Left lobe of liver (tissue), 2 donors: ENCODE measurements around the gene SUSD3. TPM values are rescaled to one million over a fixed set of nuclear protein-coding genes. Genes with fewer than 3 reads are reported as not detected.

Experiments used
- ATAC-seq: fragments of 200-7000 bp; cut with Tn5 transposase; one replicate; pipeline ENCODE4 v1.9.1; 2020; ENCODE audit warnings: mild to moderate bottlenecking, moderate library complexity
- DNase-seq: peaks from one replicate; pipeline ENCODE4 v3.0.0-alpha.2; 2020; ENCODE audit warnings: low spot score
- total RNA-seq: library from RNA; stranded (reverse); gene quantifications from one replicate; pipeline ENCODE4 v1.2.1, GENCODE V29; 2021
- donor health status: DM: no; HTN: no; CAD: no; lungs with moderate emphysema.
- donor health status: DM: no; HTN: yes; CAD: no.

Gene SUSD3
- total RNA-seq, 1 donor from 2014 or later = 49.7 TPM

DNA sequence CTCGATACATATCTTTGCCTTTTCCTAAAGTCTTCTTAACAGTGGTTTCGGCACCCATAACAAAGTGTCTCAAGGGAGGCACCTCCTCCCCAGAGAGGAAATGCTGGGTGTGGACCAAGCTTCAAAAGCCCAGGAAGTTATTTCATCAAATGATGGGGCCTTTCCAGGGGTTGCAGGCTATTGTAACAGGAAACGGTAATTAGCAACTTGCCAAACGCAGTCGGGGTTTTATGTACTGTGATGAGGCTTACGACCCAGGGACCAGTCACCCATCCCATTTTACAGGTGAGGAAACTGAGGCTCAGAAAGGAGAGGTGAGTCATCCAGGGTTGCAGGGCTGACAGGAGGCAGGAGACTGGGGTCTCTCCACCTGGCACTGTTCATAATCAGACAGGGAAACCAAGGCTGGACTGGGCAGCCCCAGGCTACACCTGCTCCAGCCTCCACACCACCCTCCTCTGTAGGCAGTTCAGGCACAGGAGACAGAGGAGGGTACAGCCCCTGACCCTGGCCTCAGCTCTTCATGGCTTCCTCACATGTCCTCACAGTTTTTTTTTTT is 30.0 kb upstream of the SUSD3 start:
- no peak for DNase-seq
- ATAC-seq = no peak

DNA sequence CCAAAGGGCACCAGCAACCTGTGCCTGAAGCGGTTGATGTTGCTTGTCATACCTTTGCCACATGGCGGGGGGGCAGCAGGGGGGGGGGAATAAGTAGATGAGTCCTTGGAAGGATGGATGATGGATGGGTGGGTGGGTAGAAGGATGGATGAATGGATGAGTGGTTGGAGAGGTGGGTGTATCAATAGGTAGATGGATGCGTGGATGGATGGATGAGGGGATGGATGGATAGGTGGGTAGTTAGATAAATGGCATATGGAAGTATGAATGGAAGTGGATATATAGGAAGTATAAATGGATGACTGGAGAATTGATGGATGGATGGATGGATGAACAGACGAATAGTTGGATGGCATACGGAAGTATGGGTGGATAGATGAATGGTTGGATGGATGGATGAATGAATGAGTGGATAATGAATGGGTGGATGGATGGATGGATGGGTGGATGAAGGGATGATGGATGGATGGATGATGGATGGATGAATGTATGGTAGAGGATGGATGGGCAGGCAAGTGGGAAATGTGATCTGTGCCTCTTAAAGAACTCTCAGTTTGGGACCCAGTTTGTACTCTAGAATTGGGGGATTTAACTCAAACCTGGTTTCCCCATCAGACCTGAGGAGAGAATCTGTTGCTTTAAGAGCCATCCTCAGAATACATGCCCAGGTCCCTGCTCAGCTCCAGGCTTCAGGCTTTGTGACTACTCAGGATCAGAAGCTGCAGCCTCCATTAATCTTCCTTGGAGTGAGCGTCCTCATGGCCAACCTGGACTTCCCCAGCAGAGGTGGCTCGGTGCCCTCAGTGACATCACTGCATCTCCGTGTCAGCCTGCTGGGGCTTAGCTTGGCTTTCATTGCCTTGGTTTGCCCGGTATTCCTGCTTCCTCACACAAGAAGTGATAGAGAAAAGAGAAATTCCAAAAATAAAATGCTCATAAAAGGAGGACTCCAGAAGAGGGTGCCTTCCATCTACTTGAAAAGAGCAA is 27.6 kb upstream of the SUSD3 start:
- no peak for ATAC-seq
- no peak for DNase-seq

DNA sequence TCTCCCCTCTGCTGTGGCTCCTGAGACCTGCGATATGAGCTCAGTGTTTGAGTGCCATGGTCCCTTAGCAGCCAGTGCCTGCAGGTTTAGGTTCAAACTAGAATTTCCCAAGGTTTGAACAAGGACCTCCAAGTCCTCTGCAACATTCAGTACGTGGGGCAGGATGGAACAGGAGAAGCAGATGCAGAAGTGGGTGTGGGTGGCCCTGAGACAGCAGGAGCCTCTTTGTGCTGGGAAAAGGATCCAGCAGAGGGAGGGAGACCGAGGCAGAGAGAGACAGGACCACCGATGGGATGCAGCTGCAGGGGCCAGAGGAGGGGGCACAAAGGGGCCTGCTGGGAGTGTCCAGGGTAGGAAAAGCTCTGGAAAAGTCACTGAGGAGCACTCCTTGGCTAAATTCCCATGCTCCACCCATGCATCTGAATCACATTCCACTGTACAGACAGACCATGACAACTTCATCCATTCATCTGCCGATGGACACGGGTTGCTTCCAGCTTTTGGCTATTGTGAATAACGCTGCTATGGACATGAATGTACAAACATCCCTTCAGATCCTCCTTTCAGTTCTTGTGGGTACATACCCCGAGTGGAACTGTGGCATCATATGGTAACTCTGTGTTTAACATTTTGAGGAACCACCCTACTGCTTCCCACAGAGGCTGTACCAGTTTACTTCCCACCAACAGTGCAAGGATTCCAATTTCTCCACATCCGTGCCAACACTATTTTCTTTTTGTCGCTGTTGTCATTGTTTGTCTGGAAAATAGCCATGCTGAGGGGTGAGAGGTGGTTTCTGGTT is 26.7 kb upstream of the SUSD3 start:
- DNase-seq (no peak), ATAC-seq (peak; percentile 24)

DNA sequence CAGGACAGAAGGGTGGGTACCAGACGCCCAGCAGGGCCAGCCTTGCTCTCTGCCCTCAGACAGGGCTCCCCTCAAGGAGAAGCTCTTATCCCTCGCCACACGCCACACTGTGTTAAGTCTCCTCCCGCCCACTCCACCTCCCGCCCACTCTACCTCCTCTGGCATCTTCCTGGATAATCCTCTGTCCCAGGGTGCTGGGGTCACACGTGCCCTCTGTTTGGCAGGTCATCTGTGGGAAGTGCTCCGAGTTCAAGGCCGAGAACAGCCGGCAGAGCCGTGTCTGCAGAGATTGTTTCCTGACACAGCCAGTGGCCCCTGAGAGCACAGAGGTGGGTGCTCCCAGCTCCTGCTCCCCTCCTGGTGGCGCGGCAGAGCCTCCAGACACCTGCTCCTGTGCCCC is 26.0 kb upstream of the SUSD3 start:
- no peak for DNase-seq
- ATAC-seq = no peak

DNA sequence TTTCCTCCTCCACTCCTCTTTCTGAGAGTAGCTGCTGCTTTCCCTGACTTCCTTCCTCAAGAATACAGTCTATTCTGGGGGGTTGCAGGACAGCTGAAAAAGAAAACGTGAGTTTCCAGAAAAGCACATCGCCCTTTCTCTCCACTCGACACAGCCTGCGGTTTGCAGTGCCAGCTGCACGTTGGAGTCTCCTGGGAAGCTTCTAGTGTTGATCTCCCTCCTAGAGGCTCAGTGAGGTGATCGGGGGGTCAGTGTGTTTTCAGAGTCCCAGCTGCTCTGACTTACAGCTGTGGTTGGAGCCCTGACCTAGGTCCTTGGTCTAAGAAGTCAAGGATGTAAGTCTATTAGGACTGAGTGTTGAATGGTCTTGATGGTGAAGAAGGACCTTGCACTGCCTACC is 25.0 kb upstream of the SUSD3 start:
- ATAC-seq = no peak
- DNase-seq = no peak

DNA sequence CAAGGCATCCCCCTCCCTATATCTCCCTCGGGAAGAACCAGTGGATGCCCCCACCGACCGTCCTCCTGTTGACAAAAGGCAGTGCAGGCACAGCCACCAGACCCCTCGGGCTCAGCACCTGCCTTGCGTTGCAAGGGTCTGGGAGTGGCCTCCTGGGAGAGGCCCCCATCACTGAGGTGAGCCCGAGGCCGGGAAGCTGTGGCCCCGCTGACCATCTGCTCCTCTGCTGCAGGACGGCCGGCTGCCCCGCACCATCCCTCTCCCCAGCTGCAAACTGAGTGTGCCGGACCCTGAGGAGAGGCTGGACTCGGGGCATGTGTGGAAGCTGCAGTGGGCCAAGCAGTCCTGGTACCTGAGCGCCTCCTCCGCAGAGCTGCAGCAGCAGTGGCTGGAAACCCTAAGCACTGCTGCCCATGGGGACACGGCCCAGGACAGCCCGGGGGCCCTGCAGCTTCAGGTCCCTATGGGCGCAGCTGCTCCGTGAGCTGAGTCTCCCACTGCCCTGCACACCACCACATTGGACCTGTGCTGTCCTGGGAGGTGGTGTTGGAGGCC is 23.3 kb upstream of the SUSD3 start:
- DNase-seq = no peak
- ATAC-seq = no peak

DNA sequence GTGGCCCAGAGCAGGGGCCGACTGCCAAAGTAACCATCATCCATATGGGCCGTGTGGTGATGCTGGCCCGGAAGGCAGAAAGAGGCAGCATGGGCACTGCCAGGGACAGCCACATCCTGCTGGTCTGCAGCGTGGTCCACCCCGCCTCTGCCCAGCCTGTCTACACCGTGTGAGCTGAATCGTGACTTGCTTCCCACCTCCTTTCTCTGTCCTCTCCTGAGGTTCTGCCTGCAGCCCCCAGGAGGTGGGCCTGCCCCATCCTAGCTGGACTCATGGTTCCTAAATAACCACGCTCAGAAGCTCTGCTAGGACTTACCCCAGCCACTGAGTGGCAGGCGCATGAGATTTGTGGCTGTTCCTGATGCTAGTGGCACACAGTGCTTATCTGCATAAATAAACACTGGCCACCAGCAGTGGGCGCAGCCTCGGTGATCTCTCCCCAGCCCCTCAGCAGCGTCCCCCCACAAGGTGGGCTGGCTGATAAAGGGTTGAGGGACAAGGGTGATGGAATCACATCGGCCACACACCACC is 22.6 kb upstream of the SUSD3 start:
- ATAC-seq (no peak), DNase-seq (no peak)

DNA sequence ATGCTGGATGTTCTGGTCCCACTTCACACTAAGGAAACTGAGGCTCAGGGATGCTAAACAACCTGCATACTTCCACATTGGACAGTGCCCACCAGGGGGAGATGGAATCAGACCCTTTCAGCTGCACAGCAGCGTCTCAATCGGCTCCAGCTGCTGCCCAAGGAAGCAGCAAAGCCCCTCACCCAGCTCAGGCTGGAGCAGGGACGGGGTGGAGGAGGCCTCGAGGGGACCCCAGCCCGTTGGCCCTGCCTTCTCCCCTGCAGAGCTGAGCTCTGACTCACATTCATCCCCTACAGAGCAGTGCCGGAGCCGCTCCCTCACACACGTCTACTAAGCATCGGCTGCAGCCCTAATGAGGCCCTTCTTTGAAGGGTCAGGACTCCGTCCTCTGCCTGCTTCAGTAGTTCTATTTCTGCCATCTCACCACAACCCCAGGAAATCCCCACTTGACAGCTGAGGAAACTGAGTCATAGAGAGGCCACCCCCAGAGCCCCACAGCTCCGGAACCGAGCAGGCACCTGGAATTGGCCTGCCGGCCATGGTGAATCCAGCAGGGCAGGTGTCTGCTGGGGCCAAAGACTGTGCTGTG is 21.5 kb upstream of the SUSD3 start:
- ATAC-seq (no peak), DNase-seq (no peak)

DNA sequence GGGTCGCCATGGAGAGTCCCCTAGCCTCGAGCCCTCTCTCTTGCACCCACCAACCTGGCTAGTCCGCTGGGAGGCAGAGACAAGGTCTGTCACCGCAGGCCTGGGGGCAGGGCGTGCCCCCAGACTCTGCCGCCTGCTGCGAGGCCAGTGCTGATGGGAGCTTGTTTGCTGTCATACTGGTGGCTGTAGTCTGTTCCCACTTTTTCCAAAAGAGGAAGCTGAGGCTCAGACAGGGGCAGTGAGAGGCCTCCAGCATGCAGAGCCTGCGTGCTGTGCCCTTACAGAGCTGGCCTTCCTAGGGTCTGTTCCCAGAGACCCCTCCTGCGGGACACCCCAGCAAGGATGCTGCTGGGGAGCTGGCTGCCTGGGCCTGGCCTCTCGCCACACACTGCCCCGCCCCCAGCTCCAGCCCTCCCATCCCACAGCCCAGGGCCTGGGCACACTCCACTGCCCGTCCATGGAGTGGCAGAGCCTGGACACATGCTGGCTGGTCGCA is 21.0 kb upstream of the SUSD3 start:
- DNase-seq = no peak
- ATAC-seq = peak; percentile 33

DNA sequence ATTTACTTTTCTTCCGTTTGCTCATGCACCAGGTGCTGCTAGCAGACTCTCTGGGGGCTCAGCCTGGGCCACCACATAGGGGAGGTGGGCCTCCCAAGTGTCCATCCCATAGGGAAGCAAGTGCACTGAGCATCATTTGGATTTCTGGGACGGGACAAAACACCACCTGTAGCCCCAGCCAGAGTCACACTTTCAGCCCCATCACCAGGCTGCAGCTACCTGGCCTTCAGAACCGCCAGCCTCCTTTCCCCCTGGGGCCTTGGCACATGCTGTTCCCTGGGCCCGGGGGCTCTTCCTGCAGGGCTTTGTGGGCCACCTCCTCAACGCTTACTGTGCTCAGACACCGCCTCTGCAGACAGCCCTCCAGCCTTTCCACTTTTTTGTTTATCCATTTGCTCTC is 19.6 kb upstream of the SUSD3 start:
- ATAC-seq (no peak), DNase-seq (no peak)

DNA sequence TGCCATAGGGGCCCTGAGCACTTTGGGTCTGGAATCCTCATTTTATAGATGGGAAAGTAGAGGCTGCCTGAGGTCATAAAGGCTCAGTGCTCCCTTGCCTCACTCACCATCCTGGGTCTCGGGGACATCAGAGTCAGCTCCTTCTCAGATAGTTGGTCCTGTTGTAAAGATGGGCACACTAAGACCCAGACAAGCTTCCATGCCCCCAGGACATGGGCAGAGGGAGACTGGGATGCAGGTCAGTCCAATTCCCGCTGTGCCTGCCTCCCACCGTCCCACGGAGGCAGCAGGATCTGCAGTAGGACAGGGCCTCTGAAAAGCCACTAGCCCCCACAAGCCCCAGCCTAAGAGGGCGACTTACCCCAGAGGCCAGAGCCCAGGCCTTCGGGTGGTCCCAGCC is 19.0 kb upstream of the SUSD3 start:
- ATAC-seq (no peak), DNase-seq (no peak)

DNA sequence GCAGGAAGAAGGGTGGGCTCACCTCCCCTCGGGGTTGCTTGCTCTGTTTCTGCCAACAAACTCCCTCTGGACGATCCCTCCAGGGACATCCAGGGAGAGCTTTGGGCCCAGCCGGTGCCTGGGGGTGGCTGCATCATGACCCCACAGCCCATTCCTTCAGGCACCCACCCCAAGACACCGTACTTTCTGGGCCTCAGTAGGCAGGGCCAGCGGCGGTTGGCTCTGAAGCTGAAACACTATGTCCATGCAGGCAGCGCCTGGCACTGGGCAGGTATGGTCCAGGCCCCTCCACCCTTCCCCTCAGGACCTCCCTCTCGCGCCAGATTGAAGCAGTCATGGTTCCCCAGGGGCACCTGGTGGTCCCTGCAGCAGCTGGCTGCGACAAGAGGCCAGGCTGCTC is 18.5 kb upstream of the SUSD3 start:
- ATAC-seq = no peak
- no peak for DNase-seq

DNA sequence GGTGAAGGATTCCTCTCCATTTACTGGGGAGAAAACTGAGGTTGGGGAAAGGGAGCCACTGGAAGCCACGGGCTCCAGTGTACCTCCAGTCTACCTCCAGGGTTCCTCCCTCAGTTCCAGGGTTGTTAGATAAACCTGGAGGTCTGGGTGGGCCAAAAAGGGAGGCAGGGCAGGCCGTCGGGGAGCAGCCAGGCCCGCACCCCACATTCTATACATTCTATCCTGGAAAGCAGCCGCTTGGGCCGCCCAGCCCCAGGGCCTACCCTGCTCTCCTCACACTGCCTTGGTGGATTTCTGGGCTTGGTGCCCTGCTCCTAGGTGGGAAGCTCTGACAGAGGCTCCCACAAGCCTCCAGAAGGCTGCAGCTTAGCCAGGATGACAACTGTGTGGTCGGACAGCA is 18.1 kb upstream of the SUSD3 start:
- DNase-seq (no peak), ATAC-seq (no peak)

DNA sequence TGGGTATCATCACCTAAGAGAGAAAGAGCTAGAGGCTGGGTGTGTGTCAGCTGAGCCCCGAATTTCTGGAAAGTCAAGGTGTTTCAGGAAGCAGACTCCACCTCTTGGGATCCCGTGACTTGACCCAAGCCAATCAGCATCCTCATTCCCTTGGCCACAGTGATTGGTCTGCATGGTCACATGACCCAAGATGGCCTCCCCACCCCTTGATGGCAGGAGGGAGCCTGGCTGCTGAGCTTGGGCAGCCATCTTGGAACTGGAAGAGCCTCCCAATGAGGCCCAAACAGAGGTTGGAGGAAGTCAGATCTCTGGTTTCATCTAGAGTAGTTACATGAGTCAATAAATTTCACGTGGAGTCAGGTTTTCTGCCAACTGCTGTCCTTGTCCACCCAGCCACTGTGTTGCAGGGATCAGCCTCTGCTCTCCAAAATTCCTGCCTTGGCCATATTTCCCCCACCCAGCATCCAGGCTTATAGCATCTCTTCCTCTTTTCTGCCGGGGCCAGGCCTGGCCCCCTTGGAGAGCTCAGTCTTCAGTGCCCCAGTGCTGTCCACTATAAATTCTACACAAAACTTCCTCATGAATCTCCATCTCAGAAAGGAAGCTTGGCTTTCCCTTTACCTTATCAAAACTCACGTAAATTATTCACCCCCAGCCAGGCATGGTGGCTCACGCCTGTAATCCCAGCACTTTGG is 17.2 kb upstream of the SUSD3 start:
- DNase-seq (no peak), ATAC-seq (no peak)

DNA sequence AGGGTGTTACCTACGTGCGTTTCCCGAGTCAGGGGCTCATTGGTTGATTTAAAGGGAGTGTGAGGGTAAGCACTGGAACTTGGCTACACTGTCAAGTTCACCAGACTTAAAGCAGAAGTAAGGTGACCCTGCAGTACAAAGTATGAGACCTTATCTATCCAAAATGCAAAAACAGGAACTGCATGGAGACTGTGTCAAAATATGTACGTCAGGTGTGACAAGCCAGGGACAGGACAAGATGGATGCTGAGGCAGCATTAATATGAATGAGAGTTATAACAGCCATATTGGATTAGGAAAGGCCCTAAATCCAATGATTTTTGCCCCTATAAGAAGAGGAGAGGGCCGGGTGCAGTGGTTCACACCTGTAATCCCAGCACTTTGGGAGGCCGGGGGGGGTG is 15.4 kb upstream of the SUSD3 start:
- ATAC-seq = no peak
- no peak for DNase-seq

DNA sequence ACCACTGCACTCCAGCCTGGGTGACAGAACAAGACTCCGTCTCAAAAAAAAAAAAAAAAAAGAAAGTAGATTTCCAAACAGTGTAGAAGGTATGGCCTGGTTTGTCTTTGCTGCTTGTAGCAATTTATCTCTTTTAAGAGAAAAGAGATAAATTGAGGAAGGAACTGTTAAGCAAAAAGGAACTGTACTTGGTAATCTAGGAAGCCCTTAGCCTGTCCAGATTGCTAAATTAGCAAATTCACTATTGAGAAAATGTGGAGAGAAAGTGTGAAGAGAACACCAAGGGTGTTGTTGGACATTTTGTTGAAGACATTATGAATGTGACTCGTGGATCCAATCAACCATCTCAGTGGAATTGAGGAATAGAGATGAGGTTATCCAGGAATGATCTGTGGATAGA is 13.0 kb upstream of the SUSD3 start:
- ATAC-seq (no peak), DNase-seq (no peak)

DNA sequence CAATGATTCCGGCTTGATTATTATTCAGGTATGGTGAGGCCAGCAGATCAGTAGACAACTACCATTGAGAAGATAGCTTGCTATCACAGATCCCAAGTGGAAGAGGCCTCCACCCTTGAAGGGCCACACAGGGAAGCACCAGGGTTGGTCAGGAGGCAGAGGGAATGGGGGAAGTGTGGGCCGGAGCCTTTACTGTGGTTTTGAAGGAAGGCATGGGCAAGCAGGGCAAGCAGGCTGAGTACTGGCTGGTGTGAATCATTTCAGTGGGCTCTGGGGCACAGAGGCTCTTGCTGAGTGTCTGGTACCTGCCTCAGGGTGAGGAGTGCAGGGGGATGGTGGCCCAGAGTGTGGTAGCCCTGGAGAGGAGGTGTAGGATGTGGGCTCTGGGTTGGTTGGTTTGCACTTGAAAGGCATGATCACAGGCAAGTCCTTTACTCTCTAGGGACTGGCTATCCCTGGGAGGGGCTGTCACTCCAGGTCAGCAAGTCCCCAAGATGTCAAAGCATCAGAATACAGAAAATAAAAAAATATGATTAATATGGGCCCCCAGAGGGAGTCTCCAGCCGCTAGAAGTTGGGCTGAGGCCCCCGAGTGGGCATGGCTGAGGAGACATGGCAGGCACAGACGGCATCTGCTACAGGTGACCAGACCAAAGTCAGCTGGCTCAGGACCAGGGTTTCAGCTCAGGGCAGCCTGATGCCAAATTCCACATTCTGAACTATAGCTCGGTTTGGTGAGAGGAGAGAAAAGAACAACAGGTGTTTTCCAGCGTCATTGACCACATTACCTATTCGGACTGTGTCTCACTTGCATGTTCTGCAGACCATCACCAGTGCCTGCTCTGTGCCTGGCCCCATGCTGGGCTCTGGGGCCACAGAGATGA is 9.7 kb upstream of the SUSD3 start:
- DNase-seq (peak; percentile 87), ATAC-seq (peak; percentile 82)

DNA sequence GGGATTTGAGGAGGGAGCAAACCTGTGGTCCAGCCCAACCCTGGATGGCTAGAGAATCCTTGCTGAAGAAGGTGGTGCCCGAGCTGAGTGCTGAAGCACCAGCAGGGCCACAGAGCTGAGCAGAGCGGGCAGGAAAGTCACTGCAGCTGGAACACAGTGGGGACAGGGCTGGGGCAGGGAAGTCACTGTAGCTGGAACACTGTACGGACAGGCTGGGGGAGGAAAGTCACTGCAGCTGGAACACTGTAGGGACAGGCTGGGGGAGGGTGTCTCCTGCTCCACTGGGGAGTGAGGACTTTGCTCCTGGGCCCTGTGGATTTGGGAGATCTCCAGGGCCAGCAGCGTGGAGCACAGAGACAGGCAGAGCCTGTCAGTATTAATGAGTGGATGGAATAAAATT is 9.0 kb upstream of the SUSD3 start:
- ATAC-seq (peak; percentile 95), DNase-seq (peak; percentile 91)

DNA sequence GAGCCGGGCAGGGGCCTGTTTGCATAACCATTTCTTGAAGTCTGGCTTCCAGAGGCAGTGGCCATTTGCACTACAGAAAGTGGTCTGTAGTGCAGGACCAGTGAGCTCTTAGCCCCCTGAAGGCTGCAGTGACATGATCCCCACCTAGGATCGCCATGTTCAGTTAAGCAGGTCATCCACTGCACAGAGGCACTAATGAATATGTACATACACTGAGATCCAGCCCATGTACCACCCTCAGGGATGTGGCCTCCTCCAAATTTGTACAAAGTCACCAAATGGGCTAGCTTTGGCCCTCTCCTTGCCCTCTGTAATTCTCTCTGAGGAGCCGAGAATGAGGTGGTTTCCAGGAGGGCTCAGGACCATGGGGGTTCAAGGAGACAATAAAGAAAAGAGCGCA is 8.3 kb upstream of the SUSD3 start:
- DNase-seq = no peak
- ATAC-seq = no peak
